ENCODE results near the gene IL17C. TPM values are rescaled to one million over a fixed set of nuclear protein-coding genes. Genes with fewer than 3 reads are reported as not detected.

The IL17C gene
- total RNA-seq, 2 donors from 2014 or later = not detected

DNA sequence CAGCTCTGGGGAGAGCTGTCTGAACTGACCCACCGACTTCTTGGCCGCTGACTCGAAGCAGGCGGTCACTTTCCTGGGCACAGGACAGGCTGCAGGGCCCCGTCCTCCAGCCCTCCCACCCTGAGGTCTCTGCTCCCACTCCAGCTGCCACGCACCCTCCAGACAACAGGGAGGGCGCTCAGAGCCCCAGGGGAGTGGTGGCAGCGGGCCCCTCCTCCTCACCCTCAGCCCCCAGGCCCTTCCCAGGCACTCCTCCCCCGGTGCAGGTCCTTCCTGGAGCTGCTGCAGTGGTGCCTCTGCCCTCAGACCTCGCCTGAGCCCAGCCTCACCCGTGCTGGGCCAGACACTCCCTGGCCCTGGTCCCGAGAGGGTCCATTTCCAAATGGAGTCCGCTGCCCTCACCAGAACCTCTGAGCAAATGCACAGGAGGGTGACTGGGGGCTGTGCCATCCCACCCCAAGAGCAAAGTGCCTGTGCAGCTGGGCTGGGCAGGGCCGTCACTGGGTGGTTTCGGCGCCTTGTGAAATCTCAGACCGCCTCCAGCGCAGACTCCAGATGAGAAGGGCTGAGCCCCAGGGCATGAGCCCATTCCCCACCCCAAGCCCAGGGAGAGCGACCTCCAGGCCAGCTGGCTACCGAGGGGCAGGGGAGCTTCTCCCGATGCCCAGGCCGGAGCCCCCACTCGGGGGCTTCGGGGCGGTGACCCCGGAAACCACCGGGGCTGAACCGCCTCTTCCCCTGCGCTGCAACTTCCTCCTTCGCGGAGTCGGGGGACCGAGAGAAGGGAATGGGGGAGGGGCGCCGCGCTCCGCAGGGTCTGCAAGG, 11.8 kb downstream of the IL17C start:
- Histone ChIP-seq H3K4me3 (peak overlapping the region; percentile 86), H3K27ac (peak overlapping the region; percentile 88), H3K4me1 (peaks cover 8% of the 10 kb centered on the region), H3K36me3 (no peaks in the 10 kb centered on the region), H3K9me3 (no peaks in the 10 kb centered on the region), H3K27me3 (no peaks in the 10 kb centered on the region), H3K9ac (ENCODE audit: low read depth in 2 of 2, low read length in 2 of 2) (peak overlapping the region; percentile 79 to 96)
- TF ChIP-seq, protein P1, sequence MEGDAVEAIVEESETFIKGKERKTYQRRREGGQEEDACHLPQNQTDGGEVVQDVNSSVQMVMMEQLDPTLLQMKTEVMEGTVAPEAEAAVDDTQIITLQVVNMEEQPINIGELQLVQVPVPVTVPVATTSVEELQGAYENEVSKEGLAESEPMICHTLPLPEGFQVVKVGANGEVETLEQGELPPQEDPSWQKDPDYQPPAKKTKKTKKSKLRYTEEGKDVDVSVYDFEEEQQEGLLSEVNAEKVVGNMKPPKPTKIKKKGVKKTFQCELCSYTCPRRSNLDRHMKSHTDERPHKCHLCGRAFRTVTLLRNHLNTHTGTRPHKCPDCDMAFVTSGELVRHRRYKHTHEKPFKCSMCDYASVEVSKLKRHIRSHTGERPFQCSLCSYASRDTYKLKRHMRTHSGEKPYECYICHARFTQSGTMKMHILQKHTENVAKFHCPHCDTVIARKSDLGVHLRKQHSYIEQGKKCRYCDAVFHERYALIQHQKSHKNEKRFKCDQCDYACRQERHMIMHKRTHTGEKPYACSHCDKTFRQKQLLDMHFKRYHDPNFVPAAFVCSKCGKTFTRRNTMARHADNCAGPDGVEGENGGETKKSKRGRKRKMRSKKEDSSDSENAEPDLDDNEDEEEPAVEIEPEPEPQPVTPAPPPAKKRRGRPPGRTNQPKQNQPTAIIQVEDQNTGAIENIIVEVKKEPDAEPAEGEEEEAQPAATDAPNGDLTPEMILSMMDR (IDR thresholded peaks at IDR 0.05) = no peak
- DNase-seq = peak; percentile 65
- intact Hi-C loops (cut with DNase I) = no loop called here

DNA sequence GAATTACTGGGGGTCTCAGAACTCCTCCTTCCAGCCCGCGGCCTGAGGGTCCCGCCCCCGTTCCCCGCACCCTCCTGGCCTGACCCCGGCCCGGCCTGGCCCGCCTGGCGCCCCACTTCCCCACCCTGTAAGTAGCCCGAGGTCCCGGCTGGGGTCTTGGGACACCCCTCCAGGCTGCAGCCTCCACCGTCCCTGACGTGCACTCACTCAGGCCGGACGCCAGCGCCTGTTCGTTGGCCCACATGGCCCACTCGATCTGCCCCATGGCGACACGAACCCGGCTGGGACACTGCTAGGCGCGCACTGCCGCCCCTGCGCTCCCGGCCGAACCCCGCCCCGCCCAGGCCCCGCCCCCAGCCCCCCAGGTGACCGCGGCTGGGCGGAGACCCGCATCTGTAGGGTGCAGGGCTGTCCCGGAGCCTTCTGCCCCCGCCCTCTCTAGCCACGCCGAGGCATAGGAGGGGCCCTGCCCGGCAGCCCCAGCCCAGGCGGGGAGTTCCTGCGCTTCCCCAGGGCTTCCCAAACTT, 12.4 kb downstream of the IL17C start, which contains the start of gene CYBA:
TSS of gene CYBA (minus strand) at position 305 of the 527 bp plus-strand sequence. CDS start at position 265, 40 bp downstream.
- intact Hi-C loops (cut with DNase I) = no loop called here
- DNase-seq = peak; percentile 88
- Histone ChIP-seq H3K27me3 (no peaks in the 10 kb centered on the region), H3K4me1 (peaks cover 8% of the 10 kb centered on the region), H3K9ac (ENCODE audit: low read depth in 2 of 2, low read length in 2 of 2) (peak within 1 kb of the TSS; percentile 79 to 96), H3K36me3 (no peaks in the 10 kb centered on the region), H3K27ac (peak within 1 kb of the TSS; percentile 88), H3K4me3 (peak within 1 kb of the TSS; percentile 86), H3K9me3 (no peaks in the 10 kb centered on the region)
- TF ChIP-seq, protein P1 (IDR thresholded peaks at IDR 0.05) = no peak

DNA sequence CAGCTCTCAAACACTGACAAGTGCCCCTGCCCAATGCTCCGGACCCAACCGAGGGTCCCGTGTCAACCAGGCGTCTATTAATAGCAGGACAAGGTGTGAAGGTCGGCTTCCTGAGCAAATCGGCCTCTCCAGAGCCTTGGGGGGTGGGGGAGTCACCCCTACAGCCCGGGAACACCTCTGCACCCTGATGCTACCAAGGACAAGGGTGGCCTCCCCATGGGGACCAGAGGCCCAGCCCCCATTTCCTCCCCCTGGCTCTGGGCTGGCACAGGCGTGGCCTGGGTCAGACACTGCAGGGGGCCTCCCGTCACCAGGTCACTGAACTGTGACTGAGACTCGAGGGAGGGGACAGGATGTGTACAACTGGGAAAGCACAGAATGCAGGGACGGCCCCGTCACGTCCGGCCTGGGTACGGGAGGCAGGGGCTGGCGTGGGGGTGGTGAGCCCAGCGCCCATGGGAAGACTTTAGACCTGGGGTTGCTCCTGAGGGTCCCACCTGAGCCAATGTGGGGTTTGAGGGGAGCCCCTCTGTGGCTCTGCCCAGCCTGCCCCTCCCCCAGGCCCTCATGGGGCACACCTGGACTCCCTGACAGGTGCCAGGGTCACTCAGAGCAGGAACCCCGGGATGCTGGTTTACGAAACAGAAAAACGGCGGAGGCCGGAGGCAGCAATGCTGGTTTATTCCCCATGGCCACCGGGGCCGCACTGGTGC, 13.1 kb downstream of the IL17C start:
- Histone ChIP-seq H3K9me3 (no peaks in the 10 kb centered on the region), H3K9ac (ENCODE audit: low read depth in 2 of 2, low read length in 2 of 2) (peak overlapping the region; percentile 58 to 96), H3K27me3 (no peaks in the 10 kb centered on the region), H3K36me3 (no peaks in the 10 kb centered on the region), H3K4me3 (peak overlapping the region; percentile 86), H3K27ac (peak overlapping the region; percentile 88), H3K4me1 (peaks cover 8% of the 10 kb centered on the region)
- intact Hi-C loops (cut with DNase I) = no loop called here
- peak; percentile 70 for DNase-seq
- TF ChIP-seq, protein P1 (IDR thresholded peaks at IDR 0.05) = no peak

DNA sequence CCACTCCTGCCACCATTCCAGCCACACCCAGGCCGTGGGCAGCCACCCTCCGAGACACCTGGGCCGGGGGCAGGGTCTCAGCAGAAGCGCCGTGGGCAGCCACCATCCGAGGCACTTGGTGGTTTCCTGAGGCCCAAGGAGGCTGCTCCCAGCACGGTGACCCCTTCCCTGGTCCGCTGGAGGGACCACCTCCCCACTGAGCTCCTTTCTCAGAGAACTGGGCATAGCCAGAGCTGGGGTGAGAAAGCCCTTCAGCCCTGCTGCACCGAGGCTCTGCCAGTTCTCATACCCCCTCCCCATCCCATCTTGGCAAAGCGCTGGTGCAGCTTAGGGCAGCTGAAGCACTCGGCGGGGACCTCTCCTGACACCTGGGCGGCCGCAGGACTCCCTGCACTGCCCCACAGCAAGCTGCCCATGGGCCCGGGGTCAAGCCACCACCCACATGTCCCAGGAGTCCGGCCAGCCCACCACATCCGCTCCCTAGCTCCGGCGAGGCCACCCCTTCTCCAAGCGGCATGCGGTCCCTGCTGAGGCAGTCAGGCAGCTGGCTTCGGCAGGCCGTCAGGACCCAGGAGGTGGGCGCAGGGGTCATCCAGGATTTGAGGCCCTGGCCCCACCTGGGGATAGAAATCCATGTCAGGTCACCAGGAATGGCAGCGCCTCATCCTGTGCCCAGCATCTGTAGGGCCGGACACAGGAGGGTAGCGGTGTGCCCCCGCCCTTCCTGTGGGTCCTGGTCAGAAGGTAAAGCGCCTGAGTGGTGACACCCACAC, 13.8 kb downstream of the IL17C start:
- H3K27ac ChIP-seq = peak overlapping the region; percentile 88
- no peaks in the 10 kb centered on the region for H3K27me3 ChIP-seq
- intact Hi-C loops (cut with DNase I) = no loop called here
- peak overlapping the region in 1 of 2 donors; percentile 58 for H3K9ac ChIP-seq (ENCODE audit: low read depth in 2 of 2, low read length in 2 of 2)
- no peaks in the 10 kb centered on the region for H3K36me3 ChIP-seq
- H3K4me3 ChIP-seq = no peak overlapping the region
- peaks cover 8% of the 10 kb centered on the region for H3K4me1 ChIP-seq
- DNase-seq = no peak
- TF ChIP-seq, protein P1 (IDR thresholded peaks at IDR 0.05) = no peak
- no peaks in the 10 kb centered on the region for H3K9me3 ChIP-seq

DNA sequence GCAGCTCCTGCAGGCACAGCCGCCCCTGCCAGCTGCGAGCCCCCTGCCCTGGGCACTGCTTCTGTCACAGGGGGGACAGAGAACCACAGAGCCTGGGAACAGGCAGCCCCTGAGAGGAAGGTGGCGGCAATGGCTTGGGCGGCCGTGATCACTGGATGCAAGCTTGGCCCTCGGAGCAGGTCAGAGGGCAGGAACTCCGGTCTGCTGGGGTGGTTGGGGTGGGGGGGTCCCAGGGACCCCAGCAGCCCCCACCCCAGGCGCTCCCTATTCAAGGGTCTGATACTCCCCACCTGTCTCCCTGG, 14.3 kb downstream of the IL17C start:
- peaks cover 8% of the 10 kb centered on the region for H3K4me1 ChIP-seq
- no peaks in the 10 kb centered on the region for H3K9me3 ChIP-seq
- TF ChIP-seq, protein P1 (IDR thresholded peaks at IDR 0.05) = no peak
- H3K9ac ChIP-seq (ENCODE audit: low read depth in 2 of 2, low read length in 2 of 2) = no peak overlapping the region
- no peak for DNase-seq
- intact Hi-C loops (cut with DNase I) = no loop called here
- no peak overlapping the region for H3K4me3 ChIP-seq
- no peaks in the 10 kb centered on the region for H3K36me3 ChIP-seq
- no peaks in the 10 kb centered on the region for H3K27me3 ChIP-seq
- H3K27ac ChIP-seq = no peak overlapping the region
